Iris pigment epithelial cell (primary cell): ENCODE measurements around the gene DOK5.

ENCODE experiments used
- DNase-seq: peaks from one replicate; pipeline ENCODE4 v3.0.0-alpha.2; 2011; ENCODE audit warnings: low read depth

The DOK5 gene

GRCh38 chr20:54560357-54560756, 85.0 kb downstream of the DOK5 start:
- no peak for DNase-seq

GRCh38 chr20:54565255-54565654, 89.9 kb downstream of the DOK5 start:
- no peak for DNase-seq

GRCh38 chr20:54566031-54566688, 90.8 kb downstream of the DOK5 start:
- DNase-seq: no peak

- DNase-seq: no peak
Observed at GRCh38 chr20:54570561-54570960, 95.2 kb downstream of the DOK5 start.

GRCh38 chr20:54572665-54573435, 97.5 kb downstream of the DOK5 start:
- no peak for DNase-seq

GRCh38 chr20:54573838-54574237, 98.4 kb downstream of the DOK5 start:
- DNase-seq: no peak

- no peak for DNase-seq
Observed at GRCh38 chr20:54576518-54576917, 101.1 kb downstream of the DOK5 start.

GRCh38 chr20:54577637-54578036, 102.2 kb downstream of the DOK5 start:
- no peak for DNase-seq

GRCh38 chr20:54585217-54585616, 109.8 kb downstream of the DOK5 start:
- no peak for DNase-seq

GRCh38 chr20:54587408-54587807, 112.0 kb downstream of the DOK5 start:
- DNase-seq: no peak

GRCh38 chr20:54589402-54590030, 114.1 kb downstream of the DOK5 start:
- DNase-seq: no peak

- no peak for DNase-seq
Observed at GRCh38 chr20:54590856-54591255, 115.5 kb downstream of the DOK5 start.

GRCh38 chr20:54596651-54597050, 121.3 kb downstream of the DOK5 start:
- no peak for DNase-seq

GRCh38 chr20:54598352-54598751, 123.0 kb downstream of the DOK5 start:
- no peak for DNase-seq

GRCh38 chr20:54600634-54601033, 125.2 kb downstream of the DOK5 start:
- DNase-seq: no peak

- no peak for DNase-seq
Observed at GRCh38 chr20:54601831-54602515, 126.6 kb downstream of the DOK5 start.

GRCh38 chr20:54605319-54605718, 129.9 kb downstream of the DOK5 start:
- no peak for DNase-seq

GRCh38 chr20:54606380-54606779, 131.0 kb downstream of the DOK5 start:
- DNase-seq: no peak

- DNase-seq: no peak
Observed at GRCh38 chr20:54608039-54608745, 132.8 kb downstream of the DOK5 start.

- DNase-seq: no peak
Observed at GRCh38 chr20:54608943-54609342, 133.6 kb downstream of the DOK5 start.

GRCh38 chr20:54611708-54612412, 136.5 kb downstream of the DOK5 start:
- DNase-seq: no peak
